Fibroblast of the aortic adventitia (primary cell): ENCODE measurements around the gene THADA. TPM values are rescaled to one million over a fixed set of nuclear protein-coding genes. Genes with fewer than 3 reads are reported as not detected.

Experiments
- DNase-seq: peaks from one replicate; pipeline ENCODE4 v3.0.0-alpha.2; 2010; ENCODE audit warnings: low read depth
- H3K4me3 ChIP-seq: 2 replicates; pipeline ENCODE4 v1.5.1; 2011; ENCODE audit warnings: low read depth, mild to moderate bottlenecking, control low read depth, low read length, moderate library complexity
- CTCF ChIP-seq: IDR thresholded peaks from 2 replicates; pipeline ENCODE4 v1.5.1; 2011; ENCODE audit warnings: mild to moderate bottlenecking, low read length, control low read depth, inconsistent platforms; ENCODE audit not compliant: insufficient read depth
- total RNA-seq: library from RNA; depleted of rRNA; stranded (reverse); fragments of >200 nt; gene quantifications from 2 replicates; pipeline ENCODE4 v1.2.3, GENCODE V29; 2012; ENCODE audit warnings: low replicate concordance

THADA gene
- total RNA-seq, 1 donor: 34.6 TPM

DNA sequence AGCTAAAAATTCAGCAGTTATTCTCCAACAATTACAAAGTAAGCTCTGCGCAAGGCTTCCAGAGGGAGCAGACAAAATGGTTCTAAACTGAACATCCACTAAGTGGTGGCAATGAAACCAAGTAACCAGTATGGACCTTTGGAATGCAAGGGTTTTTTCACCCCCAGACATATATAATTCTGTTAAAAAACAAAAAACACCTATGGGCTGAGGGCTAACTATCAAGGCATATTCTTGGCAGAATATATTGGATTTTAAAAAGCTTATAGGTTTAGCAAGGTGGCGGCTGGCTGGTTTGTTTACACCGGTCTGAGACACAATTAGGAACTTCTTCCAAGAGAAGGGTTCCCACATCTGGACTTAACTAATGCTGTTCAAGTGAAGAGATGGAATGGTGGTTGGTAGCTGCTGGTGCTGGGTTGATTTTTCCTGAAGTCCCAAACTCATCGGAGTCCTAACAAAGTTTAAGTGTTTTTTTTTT is 372.3 kb downstream of the THADA start:
- peak; percentile 65 for DNase-seq
- H3K4me3 ChIP-seq: peak overlapping the region; percentile 76
- TF ChIP-seq CTCF: no peak

GRCh38 chr2:43222475-43223309 is 373.1 kb downstream of the THADA start:
- DNase-seq: peak; percentile 42
- no peak for TF ChIP-seq CTCF

DNA sequence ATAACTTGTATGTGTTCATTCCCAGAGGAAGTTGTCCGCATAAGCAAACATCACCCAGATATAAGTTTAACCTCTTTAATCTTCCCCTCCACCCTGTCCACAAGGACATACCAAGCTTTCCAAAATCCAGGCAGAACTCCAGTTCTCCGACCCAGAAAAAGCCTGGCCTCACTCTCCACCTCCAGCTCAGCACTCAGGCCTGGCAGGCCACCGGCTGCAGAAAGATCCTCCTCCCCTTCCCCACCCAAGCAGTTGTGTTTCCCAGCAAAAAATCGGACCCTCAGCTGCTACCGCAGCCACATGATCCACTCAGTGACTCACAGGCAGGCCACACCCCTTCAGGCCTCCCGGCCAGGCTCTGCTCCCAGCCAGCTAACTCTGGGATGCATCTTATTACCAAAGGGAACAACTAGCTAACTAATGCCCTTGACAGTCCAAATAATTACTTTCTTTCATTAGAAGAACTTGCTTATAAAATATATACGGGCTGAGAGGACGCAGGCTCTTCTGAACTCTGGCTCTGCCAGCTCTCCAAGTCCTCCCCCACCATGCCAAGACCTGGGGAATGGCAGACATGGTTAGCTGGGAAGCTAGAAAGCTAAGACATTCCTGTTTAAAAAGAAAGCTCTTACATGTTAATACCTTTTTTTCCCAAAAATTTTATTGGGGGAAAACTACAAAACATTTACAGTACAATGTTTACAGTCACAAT is 373.9 kb downstream of the THADA start:
- peak overlapping the region; percentile 76 for H3K4me3 ChIP-seq
- no peak for TF ChIP-seq CTCF
- DNase-seq: peak; percentile 98

More at GRCh38 chr2:43222475-43223309, 373.1 kb downstream of the THADA start:
- H3K4me3 ChIP-seq: peak overlapping the region; percentile 76

- H3K4me3 ChIP-seq: peak overlapping the region; percentile 76
- peak; percentile 97 for DNase-seq
- TF ChIP-seq CTCF: no peak
These were observed 374.6 kb downstream of the THADA start for GRCh38 chr2:43221124-43221762.

DNA sequence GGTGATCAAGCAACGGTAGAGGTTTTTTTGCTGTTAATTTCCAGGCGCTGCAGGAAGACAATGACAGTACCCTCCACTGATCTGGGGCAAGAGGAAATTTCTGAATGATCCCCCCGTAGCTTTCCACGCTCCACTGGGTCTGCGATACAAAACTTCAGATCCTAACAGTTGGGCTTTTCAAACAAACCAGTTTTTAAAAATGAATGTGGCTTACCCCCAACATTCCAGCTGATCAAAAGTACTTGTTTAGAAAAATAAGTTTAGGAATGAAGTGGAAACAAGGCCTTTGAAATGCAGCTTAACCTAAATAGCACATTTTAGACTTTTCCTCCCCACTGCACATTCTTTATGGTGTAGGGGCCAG is 375.1 kb downstream of the THADA start:
- no peak for TF ChIP-seq CTCF
- DNase-seq: no peak
- peak overlapping the region; percentile 76 for H3K4me3 ChIP-seq

DNA sequence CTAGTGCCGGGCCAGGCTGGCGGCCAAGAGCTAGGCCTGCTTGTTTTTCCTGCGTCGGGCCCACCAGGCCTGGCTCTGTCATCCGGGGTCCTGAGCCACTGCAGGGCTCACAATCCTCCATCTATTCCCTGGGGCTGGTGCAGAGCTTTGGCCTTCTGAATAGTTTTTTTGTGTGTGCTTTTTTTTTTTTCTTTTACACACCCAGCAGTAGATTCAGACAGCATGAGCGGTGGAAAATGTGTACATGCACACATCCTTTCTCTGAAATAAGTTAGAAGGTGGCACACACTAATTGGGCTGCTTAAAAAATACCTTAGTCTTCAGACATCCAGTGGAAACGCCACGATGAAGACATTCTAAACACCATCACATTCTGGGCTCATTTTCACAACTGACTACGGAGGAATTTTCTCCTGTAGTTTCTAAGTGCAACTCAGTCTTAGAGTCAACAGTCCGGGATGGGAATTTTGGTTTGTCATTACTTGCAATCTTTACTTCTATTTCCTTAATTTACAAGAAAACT is 375.5 kb downstream of the THADA start:
- no peak for TF ChIP-seq CTCF
- DNase-seq: peak; percentile 73
- peak overlapping the region; percentile 59 for H3K4me3 ChIP-seq
